ENCODE results near the gene CEP128.

DNA sequence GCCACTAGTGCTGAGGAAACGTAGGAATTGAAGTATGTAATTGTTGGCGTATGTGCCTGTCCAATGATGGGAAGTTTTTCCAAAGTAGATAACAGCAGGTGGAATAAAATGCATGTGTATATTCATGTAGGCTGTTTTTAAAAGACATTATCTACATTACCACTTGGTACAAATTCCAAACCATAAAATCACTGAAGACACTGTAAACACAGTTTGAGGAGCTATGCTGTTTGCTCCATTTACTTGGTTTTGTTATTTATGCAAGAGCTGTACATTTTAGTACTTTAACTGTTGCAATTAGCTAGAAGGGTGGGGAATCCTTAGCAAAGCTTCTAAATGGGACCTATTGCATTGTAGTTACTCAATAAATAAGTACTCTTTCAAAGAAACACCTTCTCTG is 455.8 kb downstream of the CEP128 start:
- TF ChIP-seq EZH2 (IDR thresholded peaks at IDR 0.05; ENCODE audit: insufficient read depth, poor library complexity, severe bottlenecking) (no peak), EZH2phosphoT487 (IDR thresholded peaks at IDR 0.05; ENCODE audit: insufficient read depth, low read depth) (no peak)
